CD14-positive monocyte (primary cell): ENCODE results near the gene HSF4. TPM values are rescaled to one million over a fixed set of nuclear protein-coding genes. Genes with fewer than 3 reads are reported as not detected.

Experiments
- DNase-seq, 3 donors: peaks; one replicate each; pipeline ENCODE4 v3.0.0-alpha.2; 2011 to 2022
- H2AFZ ChIP-seq: 2 replicates; pipeline ENCODE4 v1.6.0; 2012; ENCODE audit warnings: mild to moderate bottlenecking, low read depth, low read length, inconsistent platforms; ENCODE audit not compliant: insufficient read depth, poor library complexity, severe bottlenecking
- H3K27ac ChIP-seq, 2 donors: 1 replicate in 1 of 2; 2 replicates in 1 of 2; pipeline ENCODE4 v1.5.1; 2012 to 2013; ENCODE audit warnings: low read length in 2 of 2, control low read depth in 1 of 2, inconsistent platforms in 1 of 2, low read depth in 1 of 2, mild to moderate bottlenecking in 1 of 2
- H3K27me3 ChIP-seq, 2 donors: one replicate each; pipeline versions ENCODE4 v1.6.0 to v1.6.1; 2011 to 2013; ENCODE audit warnings: low read length in 2 of 2; ENCODE audit not compliant: control insufficient read depth in 2 of 2, insufficient read depth in 2 of 2
- H3K36me3 ChIP-seq, 2 donors: replicated peaks in 1 of 2; 1 replicate in 1 of 2; 2 replicates in 1 of 2; pipeline versions ENCODE4 v1.5.1 to v1.6.1; 2012 to 2013; ENCODE audit warnings: low read length in 2 of 2, control low read depth in 1 of 2, inconsistent platforms in 1 of 2, mild to moderate bottlenecking in 1 of 2; ENCODE audit not compliant: insufficient read depth in 2 of 2, control insufficient read depth in 1 of 2
- H3K4me1 ChIP-seq, 2 donors: 1 replicate in 1 of 2; 2 replicates in 1 of 2; pipeline versions ENCODE4 v1.5.1 to v1.6.1; 2012 to 2013; ENCODE audit warnings: low read length in 2 of 2, control low read depth in 1 of 2, inconsistent platforms in 1 of 2, mild to moderate bottlenecking in 1 of 2, moderate library complexity in 1 of 2; ENCODE audit not compliant: insufficient read depth in 2 of 2, control insufficient read depth in 1 of 2
- H3K4me2 ChIP-seq: replicated peaks from 2 replicates; pipeline ENCODE3; 2012; ENCODE audit warnings: low read length, moderate library complexity, mild to moderate bottlenecking; ENCODE audit not compliant: poor library complexity, severe bottlenecking; ENCODE audit errors: extremely low read depth
- H3K4me3 ChIP-seq, 3 experiments: fragments of 200-600 bp in 1 of 3; sonication (generic) in 1 of 3; replicated peaks in 1 of 3; 1 replicate in 2 of 3; 2 replicates in 1 of 3; pipeline ENCODE4 v1.5.1; 2011 to 2013; ENCODE audit warnings: low read length in 3 of 3, mild to moderate bottlenecking in 3 of 3, control low read depth in 2 of 3, low read depth in 2 of 3, inconsistent platforms in 1 of 3, moderate library complexity in 1 of 3
- H3K79me2 ChIP-seq: 2 replicates; pipeline ENCODE4 v1.6.0; 2012; ENCODE audit warnings: mild to moderate bottlenecking, control low read depth, inconsistent platforms, low read length, moderate library complexity; ENCODE audit not compliant: insufficient read depth
- H3K9ac ChIP-seq: 2 replicates; pipeline ENCODE4 v1.6.0; 2017; ENCODE audit warnings: low read length, mild to moderate bottlenecking; ENCODE audit not compliant: insufficient read depth, poor library complexity, severe bottlenecking
- H3K9me3 ChIP-seq, 2 donors: replicated peaks in 1 of 2; 1 replicate in 1 of 2; 2 replicates in 1 of 2; pipeline versions ENCODE4 v1.5.1 to v1.6.1; 2012 to 2013; ENCODE audit warnings: low read length in 2 of 2, control low read depth in 1 of 2; ENCODE audit not compliant: control insufficient read depth in 1 of 2, insufficient read depth in 1 of 2
- H4K20me1 ChIP-seq: 2 replicates; pipeline ENCODE4 v1.6.0; 2012; ENCODE audit warnings: mild to moderate bottlenecking, low read length, control low read depth, moderate library complexity; ENCODE audit not compliant: insufficient read depth
- H3K27ac Mint-ChIP-seq, 7 donors: one replicate each; pipeline ENCODE4 v1.8.0; 2020; ENCODE audit warnings: mild to moderate bottlenecking in 7 of 7, mixed read lengths in 7 of 7, moderate library complexity in 6 of 7, inconsistent platforms in 2 of 7
- H3K27me3 Mint-ChIP-seq, 3 donors: one replicate each; pipeline ENCODE4 v1.8.0; 2021 to 2022; ENCODE audit warnings: low read depth in 3 of 3, mild to moderate bottlenecking in 3 of 3, mixed read lengths in 3 of 3, moderate library complexity in 3 of 3, inconsistent platforms in 1 of 3
- H3K36me3 Mint-ChIP-seq, 2 donors: one replicate each; pipeline ENCODE4 v1.8.0; 2020; ENCODE audit warnings: mixed read lengths in 2 of 2, inconsistent platforms in 1 of 2, mild to moderate bottlenecking in 1 of 2
- H3K4me1 Mint-ChIP-seq: one replicate; pipeline ENCODE4 v1.8.0; 2020; ENCODE audit warnings: mild to moderate bottlenecking, mixed read lengths
- H3K4me3 Mint-ChIP-seq, 2 donors: one replicate each; pipeline ENCODE4 v1.8.0; 2020; ENCODE audit warnings: mild to moderate bottlenecking in 2 of 2, mixed read lengths in 2 of 2, moderate library complexity in 1 of 2
- H3K9me3 Mint-ChIP-seq, 7 donors: one replicate each; pipeline ENCODE4 v1.8.0; 2020 to 2022; ENCODE audit warnings: mixed read lengths in 7 of 7, mild to moderate bottlenecking in 6 of 7, moderate library complexity in 6 of 7, inconsistent platforms in 2 of 7
- CTCF ChIP-seq: fragments of 200-600 bp; IDR thresholded peaks from one replicate; pipeline ENCODE4 v1.8.0; 2022; ENCODE audit warnings: antibody characterized with exemption, mild to moderate bottlenecking
- WGBS: methylation state at CpG from one replicate; pipeline ENCODE4 v1.1.5; 2013; ENCODE audit warnings: missing lambda C conversion rate; ENCODE audit not compliant: insufficient coverage; 5-methylcytosine and 5-hydroxymethylcytosine counted together
- intact Hi-C, 2 donors: fragments of 100-400 bp; cut with micrococcal nuclease; formaldehyde crosslinking; loops; one replicate each; pipeline versions ENCODE4 v1.15.0 to v1.15.1; 2023
- polyA plus RNA-seq, 3 donors: library from polyadenylated mRNA; depleted of rRNA in 1 of 3; unstranded in 2 of 3; stranded (reverse) in 1 of 3; fragments of 300-500 nt in 2 of 3; fragments of >200 nt in 1 of 3; fragmentation: Illumina TruSeq in 2 of 3; gene quantifications; 1 replicate in 2 of 3; 2 replicates in 1 of 3; pipeline ENCODE4 v1.2.3, GENCODE V29; 2012 to 2021

Gene HSF4
- polyA plus RNA-seq, 3 donors = 53.4 TPM; not detected in 2

- H3K36me3 Mint-ChIP-seq = peaks cover 19% of the 10 kb centered on the region in 2 donors
- intact Hi-C loops = no loop called here
- no peaks in the 10 kb centered on the region for H3K79me2 ChIP-seq
These were observed 2.1 kb downstream of the HSF4 start for GRCh38 chr16:67166598-67167168.

GRCh38 chr16:67167588-67167987, 3.0 kb downstream of the HSF4 start:
- no peak overlapping the region for H3K27ac ChIP-seq
- H3K36me3 ChIP-seq = no peaks in the 10 kb centered on the region
- intact Hi-C loops = no loop called here
- TF ChIP-seq CTCF = no peak
- WGBS = 94% methylated on average over 6 of the region's 7 CpGs
- Mint-ChIP-seq H3K9me3 (peaks cover 0 to 24% (median 11%) of the 10 kb centered on the region in 7 donors), H3K27ac (no peak overlapping the region), H3K4me3 (peak overlapping the region in 1 of 2 donors; percentile 84), H3K27me3 (peaks cover 65 to 92% (median 80%) of the 10 kb centered on the region in 3 donors), H3K36me3 (peaks cover 18 to 19% of the 10 kb centered on the region in 2 donors), H3K4me1 (peaks cover 51% of the 10 kb centered on the region)
- no peak overlapping the region for H3K4me3 ChIP-seq
- peaks cover 0 to 28% of the 10 kb centered on the region in 2 donors for H3K9me3 ChIP-seq
- H4K20me1 ChIP-seq = peaks cover 36% of the 10 kb centered on the region
- H3K4me1 ChIP-seq = peaks cover 62 to 66% of the 10 kb centered on the region in 2 donors
- H3K9ac ChIP-seq = no peak overlapping the region
- H3K79me2 ChIP-seq = no peaks in the 10 kb centered on the region
- no peak overlapping the region for H3K4me2 ChIP-seq
- no peak overlapping the region for H2AFZ ChIP-seq
- peaks cover 40 to 66% of the 10 kb centered on the region in 2 donors for H3K27me3 ChIP-seq
- no peak for DNase-seq

More at GRCh38 chr16:67166598-67167168, 2.1 kb downstream of the HSF4 start:
- WGBS = 71% methylated on average over 5 of the region's 5 CpGs
- Histone ChIP-seq H3K4me3 (no peak overlapping the region), H3K9me3 (peaks cover 0 to 34% of the 10 kb centered on the region in 2 donors), H3K36me3 (no peaks in the 10 kb centered on the region), H3K4me2 (no peak overlapping the region), H3K4me1 (peaks cover 62 to 66% of the 10 kb centered on the region in 2 donors), H3K27ac (no peak overlapping the region), H4K20me1 (peaks cover 45% of the 10 kb centered on the region), H3K9ac (no peak overlapping the region), H3K27me3 (peaks cover 47 to 75% of the 10 kb centered on the region in 2 donors), H2AFZ (no peak overlapping the region)
- Mint-ChIP-seq H3K27ac (no peak overlapping the region), H3K9me3 (peaks cover 0 to 28% (median 14%) of the 10 kb centered on the region in 7 donors), H3K4me1 (peaks cover 49% of the 10 kb centered on the region), H3K4me3 (peak overlapping the region in 1 of 2 donors; percentile 84), H3K27me3 (peaks cover 70 to 92% (median 80%) of the 10 kb centered on the region in 3 donors)
- no peak for DNase-seq
- TF ChIP-seq CTCF = no peak
